WTC11 (cell line): Measurements from ENCODE around the gene ZDHHC11.
"Not testable (repeated sequence)": the region's sequence is repeated elsewhere in the genome, so short reads cannot be mapped to it uniquely, and the experiment has no call there.

Experiments used
- CREB1 ChIP-seq: sonication (generic); formaldehyde crosslinking; IDR thresholded peaks from 2 replicates; pipeline ENCODE4 v1.8.0; 2023; ENCODE audit warnings: mild to moderate bottlenecking, missing genetic modification reagents
- ELF4 ChIP-seq: sonication (generic); formaldehyde crosslinking; IDR thresholded peaks from 2 replicates; pipeline ENCODE4 v1.8.1; 2022; ENCODE audit warnings: low read depth, mild to moderate bottlenecking, moderate library complexity, missing genetic modification reagents
- GRHL2 ChIP-seq: fragments of 250-450 bp; sonication (Bioruptor Pico); IDR thresholded peaks from 2 replicates; pipeline ENCODE4 v1.8.0; 2022; ENCODE audit warnings: mild to moderate bottlenecking, moderate library complexity; ENCODE audit not compliant: insufficient replicate concordance, severe bottlenecking
- NFYB ChIP-seq: sonication (generic); formaldehyde crosslinking; conservative IDR thresholded peaks from 2 replicates; pipeline ENCODE4 v1.8.0; 2022; ENCODE audit warnings: low read depth, missing genetic modification reagents
- NR1H2 ChIP-seq: sonication (generic); formaldehyde crosslinking; IDR thresholded peaks from 2 replicates; pipeline ENCODE4 v1.9.0; 2021; ENCODE audit warnings: mild to moderate bottlenecking, moderate library complexity, missing genetic modification reagents
- RELA ChIP-seq: sonication (generic); formaldehyde crosslinking; IDR thresholded peaks from 2 replicates; pipeline ENCODE4 v1.8.1; 2022; ENCODE audit warnings: missing genetic modification reagents, mild to moderate bottlenecking, borderline replicate concordance
- TEAD4 ChIP-seq: sonication (generic); formaldehyde crosslinking; IDR thresholded peaks from 2 replicates; pipeline ENCODE4 v1.8.0; 2022; ENCODE audit warnings: mild to moderate bottlenecking, missing genetic modification reagents
- ZBTB43 ChIP-seq: sonication (generic); formaldehyde crosslinking; IDR thresholded peaks from 2 replicates; pipeline ENCODE4 v1.8.1; 2023; ENCODE audit warnings: mild to moderate bottlenecking, missing genetic modification reagents
- TF ChIP-seq, protein P1 (sequence below): fragments of 200-600 bp; IDR thresholded peaks from 2 replicates; pipeline ENCODE4 v1.8.0; 2022; ENCODE audit warnings: antibody characterized with exemption
- TF ChIP-seq, protein P2 (sequence below): sonication (generic); formaldehyde crosslinking; IDR thresholded peaks from 2 replicates; pipeline ENCODE4 v1.8.0; 2022; ENCODE audit warnings: mild to moderate bottlenecking, missing genetic modification reagents
- TF ChIP-seq, protein P3 (sequence below): sonication (generic); formaldehyde crosslinking; IDR thresholded peaks from 2 replicates; pipeline ENCODE4 v1.8.1; 2023; ENCODE audit warnings: mild to moderate bottlenecking, missing genetic modification reagents
- TF ChIP-seq, protein P4 (sequence below): sonication (generic); formaldehyde crosslinking; IDR thresholded peaks from 2 replicates; pipeline ENCODE4 v1.8.0; 2023; ENCODE audit warnings: missing genetic modification reagents, mild to moderate bottlenecking, borderline replicate concordance
- TF ChIP-seq, protein P5 (sequence below): sonication (generic); formaldehyde crosslinking; conservative IDR thresholded peaks from 2 replicates; pipeline ENCODE4 v1.8.1; 2022; ENCODE audit warnings: mild to moderate bottlenecking, missing genetic modification reagents
- TF ChIP-seq, protein P6 (sequence below): sonication (generic); formaldehyde crosslinking; IDR thresholded peaks from 2 replicates; pipeline ENCODE4 v1.8.1; 2022; ENCODE audit warnings: low read depth, missing genetic modification reagents, borderline replicate concordance

DNA sequence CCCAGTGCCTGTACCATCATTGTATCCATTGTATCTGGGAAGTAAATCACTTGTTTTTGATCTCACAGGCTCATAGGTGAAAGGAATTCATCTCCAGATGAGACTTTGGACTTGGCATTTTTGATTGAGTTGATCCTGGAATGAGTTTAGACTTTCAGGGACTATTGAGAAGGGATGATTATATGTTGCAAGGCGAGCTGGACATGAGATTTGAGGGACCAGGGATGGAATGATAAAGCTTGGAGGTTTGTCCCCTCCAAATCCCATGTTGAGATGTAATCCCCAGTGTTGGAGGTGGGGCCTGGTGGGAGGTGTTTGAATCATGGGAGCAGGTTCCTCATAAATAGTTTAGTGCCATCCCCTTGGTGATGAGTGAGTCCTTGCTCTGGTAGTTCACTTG, 55.8 kb downstream of the ZDHHC11 start:
- TF ChIP-seq TEAD4 (CRISPR knock-in tag); RELA; ELF4 (CRISPR knock-in tag); GRHL2; CREB1 (CRISPR knock-in tag); NR1H2 (CRISPR knock-in tag); ZBTB43 (CRISPR knock-in tag); NFYB (CRISPR knock-in tag): not testable (repeated sequence)
- TF ChIP-seq, protein P1, sequence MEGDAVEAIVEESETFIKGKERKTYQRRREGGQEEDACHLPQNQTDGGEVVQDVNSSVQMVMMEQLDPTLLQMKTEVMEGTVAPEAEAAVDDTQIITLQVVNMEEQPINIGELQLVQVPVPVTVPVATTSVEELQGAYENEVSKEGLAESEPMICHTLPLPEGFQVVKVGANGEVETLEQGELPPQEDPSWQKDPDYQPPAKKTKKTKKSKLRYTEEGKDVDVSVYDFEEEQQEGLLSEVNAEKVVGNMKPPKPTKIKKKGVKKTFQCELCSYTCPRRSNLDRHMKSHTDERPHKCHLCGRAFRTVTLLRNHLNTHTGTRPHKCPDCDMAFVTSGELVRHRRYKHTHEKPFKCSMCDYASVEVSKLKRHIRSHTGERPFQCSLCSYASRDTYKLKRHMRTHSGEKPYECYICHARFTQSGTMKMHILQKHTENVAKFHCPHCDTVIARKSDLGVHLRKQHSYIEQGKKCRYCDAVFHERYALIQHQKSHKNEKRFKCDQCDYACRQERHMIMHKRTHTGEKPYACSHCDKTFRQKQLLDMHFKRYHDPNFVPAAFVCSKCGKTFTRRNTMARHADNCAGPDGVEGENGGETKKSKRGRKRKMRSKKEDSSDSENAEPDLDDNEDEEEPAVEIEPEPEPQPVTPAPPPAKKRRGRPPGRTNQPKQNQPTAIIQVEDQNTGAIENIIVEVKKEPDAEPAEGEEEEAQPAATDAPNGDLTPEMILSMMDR: not testable (repeated sequence)
- TF ChIP-seq, protein P2, sequence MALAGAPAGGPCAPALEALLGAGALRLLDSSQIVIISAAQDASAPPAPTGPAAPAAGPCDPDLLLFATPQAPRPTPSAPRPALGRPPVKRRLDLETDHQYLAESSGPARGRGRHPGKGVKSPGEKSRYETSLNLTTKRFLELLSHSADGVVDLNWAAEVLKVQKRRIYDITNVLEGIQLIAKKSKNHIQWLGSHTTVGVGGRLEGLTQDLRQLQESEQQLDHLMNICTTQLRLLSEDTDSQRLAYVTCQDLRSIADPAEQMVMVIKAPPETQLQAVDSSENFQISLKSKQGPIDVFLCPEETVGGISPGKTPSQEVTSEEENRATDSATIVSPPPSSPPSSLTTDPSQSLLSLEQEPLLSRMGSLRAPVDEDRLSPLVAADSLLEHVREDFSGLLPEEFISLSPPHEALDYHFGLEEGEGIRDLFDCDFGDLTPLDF (CRISPR knock-in tag): not testable (repeated sequence)
- TF ChIP-seq, protein P3, sequence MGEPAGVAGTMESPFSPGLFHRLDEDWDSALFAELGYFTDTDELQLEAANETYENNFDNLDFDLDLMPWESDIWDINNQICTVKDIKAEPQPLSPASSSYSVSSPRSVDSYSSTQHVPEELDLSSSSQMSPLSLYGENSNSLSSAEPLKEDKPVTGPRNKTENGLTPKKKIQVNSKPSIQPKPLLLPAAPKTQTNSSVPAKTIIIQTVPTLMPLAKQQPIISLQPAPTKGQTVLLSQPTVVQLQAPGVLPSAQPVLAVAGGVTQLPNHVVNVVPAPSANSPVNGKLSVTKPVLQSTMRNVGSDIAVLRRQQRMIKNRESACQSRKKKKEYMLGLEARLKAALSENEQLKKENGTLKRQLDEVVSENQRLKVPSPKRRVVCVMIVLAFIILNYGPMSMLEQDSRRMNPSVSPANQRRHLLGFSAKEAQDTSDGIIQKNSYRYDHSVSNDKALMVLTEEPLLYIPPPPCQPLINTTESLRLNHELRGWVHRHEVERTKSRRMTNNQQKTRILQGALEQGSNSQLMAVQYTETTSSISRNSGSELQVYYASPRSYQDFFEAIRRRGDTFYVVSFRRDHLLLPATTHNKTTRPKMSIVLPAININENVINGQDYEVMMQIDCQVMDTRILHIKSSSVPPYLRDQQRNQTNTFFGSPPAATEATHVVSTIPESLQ (CRISPR knock-in tag): not testable (repeated sequence)
- TF ChIP-seq, protein P4, sequence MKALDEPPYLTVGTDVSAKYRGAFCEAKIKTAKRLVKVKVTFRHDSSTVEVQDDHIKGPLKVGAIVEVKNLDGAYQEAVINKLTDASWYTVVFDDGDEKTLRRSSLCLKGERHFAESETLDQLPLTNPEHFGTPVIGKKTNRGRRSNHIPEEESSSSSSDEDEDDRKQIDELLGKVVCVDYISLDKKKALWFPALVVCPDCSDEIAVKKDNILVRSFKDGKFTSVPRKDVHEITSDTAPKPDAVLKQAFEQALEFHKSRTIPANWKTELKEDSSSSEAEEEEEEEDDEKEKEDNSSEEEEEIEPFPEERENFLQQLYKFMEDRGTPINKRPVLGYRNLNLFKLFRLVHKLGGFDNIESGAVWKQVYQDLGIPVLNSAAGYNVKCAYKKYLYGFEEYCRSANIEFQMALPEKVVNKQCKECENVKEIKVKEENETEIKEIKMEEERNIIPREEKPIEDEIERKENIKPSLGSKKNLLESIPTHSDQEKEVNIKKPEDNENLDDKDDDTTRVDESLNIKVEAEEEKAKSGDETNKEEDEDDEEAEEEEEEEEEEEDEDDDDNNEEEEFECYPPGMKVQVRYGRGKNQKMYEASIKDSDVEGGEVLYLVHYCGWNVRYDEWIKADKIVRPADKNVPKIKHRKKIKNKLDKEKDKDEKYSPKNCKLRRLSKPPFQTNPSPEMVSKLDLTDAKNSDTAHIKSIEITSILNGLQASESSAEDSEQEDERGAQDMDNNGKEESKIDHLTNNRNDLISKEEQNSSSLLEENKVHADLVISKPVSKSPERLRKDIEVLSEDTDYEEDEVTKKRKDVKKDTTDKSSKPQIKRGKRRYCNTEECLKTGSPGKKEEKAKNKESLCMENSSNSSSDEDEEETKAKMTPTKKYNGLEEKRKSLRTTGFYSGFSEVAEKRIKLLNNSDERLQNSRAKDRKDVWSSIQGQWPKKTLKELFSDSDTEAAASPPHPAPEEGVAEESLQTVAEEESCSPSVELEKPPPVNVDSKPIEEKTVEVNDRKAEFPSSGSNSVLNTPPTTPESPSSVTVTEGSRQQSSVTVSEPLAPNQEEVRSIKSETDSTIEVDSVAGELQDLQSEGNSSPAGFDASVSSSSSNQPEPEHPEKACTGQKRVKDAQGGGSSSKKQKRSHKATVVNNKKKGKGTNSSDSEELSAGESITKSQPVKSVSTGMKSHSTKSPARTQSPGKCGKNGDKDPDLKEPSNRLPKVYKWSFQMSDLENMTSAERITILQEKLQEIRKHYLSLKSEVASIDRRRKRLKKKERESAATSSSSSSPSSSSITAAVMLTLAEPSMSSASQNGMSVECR (CRISPR knock-in tag): not testable (repeated sequence)
- TF ChIP-seq, protein P5, sequence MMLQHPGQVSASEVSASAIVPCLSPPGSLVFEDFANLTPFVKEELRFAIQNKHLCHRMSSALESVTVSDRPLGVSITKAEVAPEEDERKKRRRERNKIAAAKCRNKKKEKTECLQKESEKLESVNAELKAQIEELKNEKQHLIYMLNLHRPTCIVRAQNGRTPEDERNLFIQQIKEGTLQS (CRISPR knock-in tag): not testable (repeated sequence)
- TF ChIP-seq, protein P6, sequence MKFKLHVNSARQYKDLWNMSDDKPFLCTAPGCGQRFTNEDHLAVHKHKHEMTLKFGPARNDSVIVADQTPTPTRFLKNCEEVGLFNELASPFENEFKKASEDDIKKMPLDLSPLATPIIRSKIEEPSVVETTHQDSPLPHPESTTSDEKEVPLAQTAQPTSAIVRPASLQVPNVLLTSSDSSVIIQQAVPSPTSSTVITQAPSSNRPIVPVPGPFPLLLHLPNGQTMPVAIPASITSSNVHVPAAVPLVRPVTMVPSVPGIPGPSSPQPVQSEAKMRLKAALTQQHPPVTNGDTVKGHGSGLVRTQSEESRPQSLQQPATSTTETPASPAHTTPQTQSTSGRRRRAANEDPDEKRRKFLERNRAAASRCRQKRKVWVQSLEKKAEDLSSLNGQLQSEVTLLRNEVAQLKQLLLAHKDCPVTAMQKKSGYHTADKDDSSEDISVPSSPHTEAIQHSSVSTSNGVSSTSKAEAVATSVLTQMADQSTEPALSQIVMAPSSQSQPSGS (CRISPR knock-in tag): not testable (repeated sequence)
